Activated naive CD4-positive, alpha-beta T cell treated with anti-CD3 and anti-CD28 coated beads, Interleukin-2, amount 50 U/mL, for 24 hours (primary cell): ENCODE data around the gene CEMP1.
A peak's percentile ranks its signal among the peaks of the same experiment; 100 is the strongest.

Experiments
- H3K27ac Mint-ChIP-seq: one replicate; pipeline ENCODE4 v1.8.0; 2021; ENCODE audit warnings: mild to moderate bottlenecking, mixed read lengths
- H3K27me3 Mint-ChIP-seq: one replicate; pipeline ENCODE4 v1.8.0; 2021; ENCODE audit warnings: mixed read lengths
- H3K36me3 Mint-ChIP-seq: one replicate; pipeline ENCODE4 v1.8.0; 2021; ENCODE audit warnings: mixed read lengths
- H3K4me1 Mint-ChIP-seq: one replicate; pipeline ENCODE4 v1.8.0; 2021; ENCODE audit warnings: mixed read lengths
- H3K4me3 Mint-ChIP-seq: one replicate; pipeline ENCODE4 v1.8.0; 2021; ENCODE audit warnings: mild to moderate bottlenecking, mixed read lengths
- H3K9me3 Mint-ChIP-seq: one replicate; pipeline ENCODE4 v1.8.0; 2021; ENCODE audit warnings: mixed read lengths

Gene CEMP1

GRCh38 chr16:2528161-2529060 lies 2.8 kb downstream of the CEMP1 start:
- Mint-ChIP-seq H3K27ac (no peak overlapping the region), H3K4me1 (peaks cover 16% of the 10 kb centered on the region), H3K9me3 (no peaks in the 10 kb centered on the region), H3K36me3 (peaks cover 1% of the 10 kb centered on the region), H3K27me3 (no peaks in the 10 kb centered on the region), H3K4me3 (no peak overlapping the region)

GRCh38 chr16:2527784-2528100 lies 3.5 kb downstream of the CEMP1 start:
- Mint-ChIP-seq H3K27me3 (no peaks in the 10 kb centered on the region), H3K4me1 (peaks cover 14% of the 10 kb centered on the region), H3K27ac (no peak overlapping the region), H3K9me3 (no peaks in the 10 kb centered on the region), H3K4me3 (no peak overlapping the region), H3K36me3 (peaks cover 1% of the 10 kb centered on the region)

GRCh38 chr16:2527071-2527783 lies 4.0 kb downstream of the CEMP1 start:
- Mint-ChIP-seq H3K4me3 (no peak overlapping the region), H3K27ac (no peak overlapping the region), H3K9me3 (no peaks in the 10 kb centered on the region), H3K36me3 (peaks cover 1% of the 10 kb centered on the region), H3K4me1 (peaks cover 10% of the 10 kb centered on the region), H3K27me3 (no peaks in the 10 kb centered on the region)

GRCh38 chr16:2526135-2526534 lies 5.1 kb downstream of the CEMP1 start:
- H3K4me1 Mint-ChIP-seq = peaks cover 14% of the 10 kb centered on the region
- H3K27ac Mint-ChIP-seq = no peak overlapping the region
- no peaks in the 10 kb centered on the region for H3K27me3 Mint-ChIP-seq
- H3K9me3 Mint-ChIP-seq = no peaks in the 10 kb centered on the region
- peaks cover 1% of the 10 kb centered on the region for H3K36me3 Mint-ChIP-seq
- no peak overlapping the region for H3K4me3 Mint-ChIP-seq

GRCh38 chr16:2524339-2524938 lies 6.8 kb downstream of the CEMP1 start:
- no peaks in the 10 kb centered on the region for H3K27me3 Mint-ChIP-seq
- H3K4me1 Mint-ChIP-seq = peaks cover 19% of the 10 kb centered on the region
- no peak overlapping the region for H3K4me3 Mint-ChIP-seq
- no peak overlapping the region for H3K27ac Mint-ChIP-seq
- H3K36me3 Mint-ChIP-seq = peaks cover 4% of the 10 kb centered on the region
- H3K9me3 Mint-ChIP-seq = no peaks in the 10 kb centered on the region

GRCh38 chr16:2523801-2524231 lies 7.4 kb downstream of the CEMP1 start:
- no peaks in the 10 kb centered on the region for H3K27me3 Mint-ChIP-seq
- H3K4me1 Mint-ChIP-seq = peaks cover 24% of the 10 kb centered on the region
- no peak overlapping the region for H3K27ac Mint-ChIP-seq
- H3K36me3 Mint-ChIP-seq = peaks cover 4% of the 10 kb centered on the region
- no peak overlapping the region for H3K4me3 Mint-ChIP-seq
- H3K9me3 Mint-ChIP-seq = no peaks in the 10 kb centered on the region

- H3K4me1 Mint-ChIP-seq = peaks cover 50% of the 10 kb centered on the region
Observed at GRCh38 chr16:2520784-2521531, 10.2 kb downstream of the CEMP1 start.

GRCh38 chr16:2520097-2520783 lies 11.0 kb downstream of the CEMP1 start, which contains the start of gene AMDHD2:
TSS of gene AMDHD2 (plus strand) at chr16:2520371. CDS start at chr16:2520459, 88 bp downstream.
- peaks cover 58% of the 10 kb centered on the region for H3K4me1 Mint-ChIP-seq
- peaks cover 4% of the 10 kb centered on the region for H3K36me3 Mint-ChIP-seq
- no peaks in the 10 kb centered on the region for H3K27me3 Mint-ChIP-seq
- H3K4me3 Mint-ChIP-seq = peak within 1 kb of the TSS; percentile 85
- no peaks in the 10 kb centered on the region for H3K9me3 Mint-ChIP-seq
- H3K27ac Mint-ChIP-seq = peak within 1 kb of the TSS; percentile 96

More at GRCh38 chr16:2520784-2521531, 10.2 kb downstream of the CEMP1 start:
- Mint-ChIP-seq H3K9me3 (no peaks in the 10 kb centered on the region), H3K27ac (peak overlapping the region; percentile 96), H3K4me3 (peak overlapping the region; percentile 85), H3K27me3 (no peaks in the 10 kb centered on the region), H3K36me3 (peaks cover 4% of the 10 kb centered on the region)

- Mint-ChIP-seq H3K27me3 (no peaks in the 10 kb centered on the region), H3K4me3 (peak overlapping the region; percentile 78), H3K4me1 (peaks cover 59% of the 10 kb centered on the region), H3K27ac (peak overlapping the region; percentile 94), H3K9me3 (no peaks in the 10 kb centered on the region), H3K36me3 (peaks cover 4% of the 10 kb centered on the region)
Observed at GRCh38 chr16:2519711-2520080, 11.5 kb downstream of the CEMP1 start.

GRCh38 chr16:2518823-2519710 lies 12.1 kb downstream of the CEMP1 start:
- H3K4me1 Mint-ChIP-seq = peaks cover 53% of the 10 kb centered on the region
- H3K36me3 Mint-ChIP-seq = peaks cover 2% of the 10 kb centered on the region
- H3K27me3 Mint-ChIP-seq = no peaks in the 10 kb centered on the region
- H3K9me3 Mint-ChIP-seq = no peaks in the 10 kb centered on the region
- peak overlapping the region; percentile 78 for H3K4me3 Mint-ChIP-seq
- no peak overlapping the region for H3K27ac Mint-ChIP-seq

- Mint-ChIP-seq H3K27ac (peak overlapping the region; percentile 23), H3K4me3 (peak overlapping the region; percentile 91), H3K9me3 (no peaks in the 10 kb centered on the region), H3K36me3 (peaks cover 2% of the 10 kb centered on the region), H3K27me3 (no peaks in the 10 kb centered on the region), H3K4me1 (peaks cover 55% of the 10 kb centered on the region)
Observed at GRCh38 chr16:2517954-2518605, 13.1 kb downstream of the CEMP1 start.

GRCh38 chr16:2516391-2517240 lies 14.6 kb downstream of the CEMP1 start:
- peaks cover 2% of the 10 kb centered on the region for H3K36me3 Mint-ChIP-seq

More at GRCh38 chr16:2516391-2517240, 14.6 kb downstream of the CEMP1 start:
- Mint-ChIP-seq H3K27me3 (no peaks in the 10 kb centered on the region), H3K9me3 (no peaks in the 10 kb centered on the region), H3K4me1 (peaks cover 66% of the 10 kb centered on the region), H3K4me3 (peak overlapping the region; percentile 91), H3K27ac (peak overlapping the region; percentile 90)
